HG02938 (cell line): Measurements from ENCODE around the gene HDGFL3.
A peak's percentile ranks its signal among the peaks of the same experiment; 100 is the strongest.
"Not testable (repeated sequence)": the region's sequence is repeated elsewhere in the genome, so short reads cannot be mapped to it uniquely, and the experiment has no call there.

Experiments used
- ATAC-seq: cut with Tn5 transposase; IDR thresholded peaks from one replicate; pipeline ENCODE4 v1.9.1; 2021; ENCODE audit warnings: mild to moderate bottlenecking, moderate library complexity; ENCODE audit not compliant: unreplicated experiment

HDGFL3 gene

GRCh38 chr15:83106994-83107840 lies 100.4 kb downstream of the HDGFL3 start, which contains the start of gene TM6SF1:
Gene TM6SF1, plus strand, starts transcription at chr15:83107645. Its CDS starts 36 bp downstream, at chr15:83107681.
- ATAC-seq: no peak

- ATAC-seq: no peak
Observed at GRCh38 chr15:83105440-83105839, 102.2 kb downstream of the HDGFL3 start.

- no peak for ATAC-seq
Observed at GRCh38 chr15:83104141-83104540, 103.5 kb downstream of the HDGFL3 start.

GRCh38 chr15:83102346-83102745 lies 105.3 kb downstream of the HDGFL3 start:
- no peak for ATAC-seq

- ATAC-seq: no peak
Observed at GRCh38 chr15:83100097-83100646, 107.5 kb downstream of the HDGFL3 start.

GRCh38 chr15:83099290-83099689 lies 108.3 kb downstream of the HDGFL3 start:
- ATAC-seq: no peak

GRCh38 chr15:83098079-83098478 lies 109.5 kb downstream of the HDGFL3 start:
- no peak for ATAC-seq

GRCh38 chr15:83094583-83094982 lies 113.0 kb downstream of the HDGFL3 start:
- no peak for ATAC-seq

GRCh38 chr15:83092309-83092976 lies 115.2 kb downstream of the HDGFL3 start:
- ATAC-seq: peak; percentile 91

- ATAC-seq: peak; percentile 32
Observed at GRCh38 chr15:83091965-83092308, 115.7 kb downstream of the HDGFL3 start.

GRCh38 chr15:83090465-83090864 lies 117.2 kb downstream of the HDGFL3 start:
- no peak for ATAC-seq

GRCh38 chr15:83088876-83089275 lies 118.7 kb downstream of the HDGFL3 start:
- ATAC-seq: no peak

GRCh38 chr15:83087576-83087975 lies 120.0 kb downstream of the HDGFL3 start:
- no peak for ATAC-seq

- not testable (repeated sequence) for ATAC-seq
Observed at GRCh38 chr15:83085864-83086552, 121.6 kb downstream of the HDGFL3 start.

- not testable (repeated sequence) for ATAC-seq
Observed at GRCh38 chr15:83085461-83085860, 122.2 kb downstream of the HDGFL3 start.

- ATAC-seq: no peak
Observed at GRCh38 chr15:83082730-83083386, 124.8 kb downstream of the HDGFL3 start.

- no peak for ATAC-seq
Observed at GRCh38 chr15:83081256-83082014, 126.2 kb downstream of the HDGFL3 start.

- ATAC-seq: no peak
Observed at GRCh38 chr15:83078712-83079111, 128.9 kb downstream of the HDGFL3 start.
